ENCODE data around the gene TOLLIP. TPM values are rescaled to one million over a fixed set of nuclear protein-coding genes. Genes with fewer than 3 reads are reported as not detected.

The TOLLIP gene
- total and polyA plus RNA-seq, 2 of the 8 experiments (the other 6 are each of a cell fraction or from before 2014, with no cell fraction given) = 23.7 to 34.7 TPM

DNA sequence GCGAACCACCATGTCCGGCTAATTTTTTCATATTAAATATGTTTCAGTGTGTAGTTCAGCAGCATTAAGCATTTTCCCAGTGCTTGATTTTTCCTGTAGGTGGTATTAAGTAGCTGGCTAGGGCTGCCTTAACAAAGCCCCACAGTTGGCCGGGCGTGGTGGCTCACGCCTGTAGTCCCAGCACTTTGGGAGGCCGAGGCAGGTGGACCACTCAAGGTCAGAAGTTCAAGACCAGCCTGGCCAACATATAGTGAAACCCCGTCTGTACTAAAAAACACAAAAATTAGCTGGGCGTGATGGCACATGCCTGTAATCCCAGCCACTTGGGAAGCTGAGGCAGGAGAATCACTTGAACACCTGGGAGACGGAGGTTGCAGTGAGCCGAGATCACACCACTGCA lies 33.5 kb upstream of the TOLLIP start:
- H2BK120ac ChIP-seq (replicated peaks; ENCODE audit: low read depth, low read length) = no peak overlapping the region
- no peak overlapping the region for H3K56ac ChIP-seq (replicated peaks; ENCODE audit: insufficient read length, low read depth, low read length)
- H2BK15ac ChIP-seq (ENCODE audit: low read length) = no peak overlapping the region
- H3K79me2 ChIP-seq (ENCODE audit: control insufficient read depth in 1 of 2, insufficient read depth in 2 of 2, low read length in 2 of 2) = no peaks in the 10 kb centered on the region
- DNase-seq (ENCODE audit: low read depth in 1 of 2, low spot score in 2 of 2) (no peak), FAIRE-seq (no peak)
- H4K5ac ChIP-seq (ENCODE audit: insufficient read length, low read depth, low read length) = no peak overlapping the region
- H3K4me3 ChIP-seq (ENCODE audit: extremely low read depth in 1 of 4, insufficient read depth in 2 of 4, low read depth in 3 of 4, low read length in 4 of 4) = no peak overlapping the region
- H3K23me2 ChIP-seq (ENCODE audit: low read depth, low read length) = peaks cover 6% of the 10 kb centered on the region; the same call in 1 of the 2 replicates
- no peak overlapping the region for H4K91ac ChIP-seq (replicated peaks; ENCODE audit: insufficient read length, low read length)
- CTCF ChIA-PET (ENCODE audit: partially characterized antibody) = interaction anchor here (0.6 to 1.5 kb wide), 5 partner anchors 8 to 496 kb away, joined by 3 read pairs; no protein-coding TSS in a partner anchor
- no peaks in the 10 kb centered on the region for H3K9me3 ChIP-seq (ENCODE audit: insufficient read depth in 2 of 2, low read depth in 1 of 2, low read length in 1 of 2)
- no peak overlapping the region for H4K8ac ChIP-seq (ENCODE audit: extremely low read depth, insufficient read depth, low read length)
- H2BK12ac ChIP-seq (ENCODE audit: low read depth, low read length) = no peak overlapping the region
- POLR2A ChIA-PET (ENCODE audit: partially characterized antibody) = interaction anchor here (1.7 kb wide), 1 partner anchor 8 kb away, joined by 7 read pairs; no protein-coding TSS in a partner anchor
- no peak overlapping the region for H3K23ac ChIP-seq (ENCODE audit: insufficient read length)
- H3K36me3 ChIP-seq (ENCODE audit: control insufficient read depth in 2 of 4, insufficient read depth in 4 of 4, low read length in 3 of 4) = no peaks in the 10 kb centered on the region
- no peak overlapping the region for H3K14ac ChIP-seq (ENCODE audit: insufficient read length)
- no peak overlapping the region for H3K9ac ChIP-seq (replicated peaks in 1 of 4; ENCODE audit: extremely low read depth in 1 of 4, low read depth in 3 of 4, low read length in 3 of 4)
- H2BK20ac ChIP-seq (ENCODE audit: low read length) = no peak overlapping the region
- WGBS, 2 experiments (ENCODE audit: extremely low coverage in 1 of 2, insufficient coverage in 1 of 2, insufficient read length in 1 of 2, insufficient replicate concordance in 2 of 2, low coverage in 1 of 2, low lambda C conversion rate in 2 of 2, missing lambda C conversion rate in 1 of 2) = 93% methylated on average over 8 of the region's 10 CpGs; no CpG with 5 or more reads in 1 of the 2 experiments
- H2AK5ac ChIP-seq (ENCODE audit: low read depth, low read length) = no peak overlapping the region
- no peak overlapping the region for H2AFZ ChIP-seq (ENCODE audit: low read length)
- H3K4me2 ChIP-seq (ENCODE audit: insufficient read depth in 1 of 2, low read depth in 2 of 2, low read length in 2 of 2) = no peak overlapping the region
- H3K27ac ChIP-seq (ENCODE audit: low read depth, low read length) = no peak overlapping the region
- no peaks in the 10 kb centered on the region for H3K4me1 ChIP-seq (replicated peaks in 1 of 4; ENCODE audit: control insufficient read depth in 3 of 4, insufficient read depth in 4 of 4, low read length in 3 of 4)
- peaks cover 0 to 3% of the 10 kb centered on the region in 2 experiments for H4K20me1 ChIP-seq (replicated peaks in 1 of 2; ENCODE audit: control insufficient read depth in 1 of 2, insufficient read depth in 2 of 2, low read length in 2 of 2)
- no peak overlapping the region for H3K18ac ChIP-seq (ENCODE audit: extremely low read depth, low read length)
- H3K4ac ChIP-seq (replicated peaks; ENCODE audit: insufficient read length, low read depth, low read length) = no peak overlapping the region
- H3K27me3 ChIP-seq (replicated peaks in 1 of 4; ENCODE audit: control insufficient read depth in 3 of 4, extremely low read depth in 1 of 4, insufficient read depth in 3 of 4, low read length in 3 of 4) = peaks cover 0 to 12% (median 5%) of the 10 kb centered on the region in 4 experiments; a peak in 5 of 7 replicates
- no peaks in the 10 kb centered on the region for H3K79me1 ChIP-seq (ENCODE audit: low read depth, low read length)
- H2BK5ac ChIP-seq (ENCODE audit: low read depth, low read length) = no peak overlapping the region
- no peak for TF ChIP-seq CREB1 (IDR thresholded peaks at IDR 0.05)
- TF ChIP-seq BACH1 (IDR thresholded peaks at IDR 0.05; ENCODE audit: low read length) = no peak
- no peak for TF ChIP-seq TAF7 (optimal IDR thresholded peaks at IDR 0.05; ENCODE audit: borderline replicate concordance, low read depth, low read length)
- TF ChIP-seq, protein P1, sequence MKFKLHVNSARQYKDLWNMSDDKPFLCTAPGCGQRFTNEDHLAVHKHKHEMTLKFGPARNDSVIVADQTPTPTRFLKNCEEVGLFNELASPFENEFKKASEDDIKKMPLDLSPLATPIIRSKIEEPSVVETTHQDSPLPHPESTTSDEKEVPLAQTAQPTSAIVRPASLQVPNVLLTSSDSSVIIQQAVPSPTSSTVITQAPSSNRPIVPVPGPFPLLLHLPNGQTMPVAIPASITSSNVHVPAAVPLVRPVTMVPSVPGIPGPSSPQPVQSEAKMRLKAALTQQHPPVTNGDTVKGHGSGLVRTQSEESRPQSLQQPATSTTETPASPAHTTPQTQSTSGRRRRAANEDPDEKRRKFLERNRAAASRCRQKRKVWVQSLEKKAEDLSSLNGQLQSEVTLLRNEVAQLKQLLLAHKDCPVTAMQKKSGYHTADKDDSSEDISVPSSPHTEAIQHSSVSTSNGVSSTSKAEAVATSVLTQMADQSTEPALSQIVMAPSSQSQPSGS (IDR thresholded peaks at IDR 0.05; ENCODE audit: low read length) = no peak
